Measurements from ENCODE around the gene EIF5B.

EIF5B gene

GRCh38 chr2:99388892-99389291, 51.7 kb downstream of the EIF5B start:
- H3K4me3 ChIP-seq (ENCODE audit: low read depth, low read length), result no peak overlapping the region
- in situ Hi-C loops (cut with HindIII; ENCODE audit: low sequenced_read_pairs), result no loop called here
- no peak for DNase-seq (ENCODE audit: low read depth, low spot score)
- TF ChIP-seq, protein P1, sequence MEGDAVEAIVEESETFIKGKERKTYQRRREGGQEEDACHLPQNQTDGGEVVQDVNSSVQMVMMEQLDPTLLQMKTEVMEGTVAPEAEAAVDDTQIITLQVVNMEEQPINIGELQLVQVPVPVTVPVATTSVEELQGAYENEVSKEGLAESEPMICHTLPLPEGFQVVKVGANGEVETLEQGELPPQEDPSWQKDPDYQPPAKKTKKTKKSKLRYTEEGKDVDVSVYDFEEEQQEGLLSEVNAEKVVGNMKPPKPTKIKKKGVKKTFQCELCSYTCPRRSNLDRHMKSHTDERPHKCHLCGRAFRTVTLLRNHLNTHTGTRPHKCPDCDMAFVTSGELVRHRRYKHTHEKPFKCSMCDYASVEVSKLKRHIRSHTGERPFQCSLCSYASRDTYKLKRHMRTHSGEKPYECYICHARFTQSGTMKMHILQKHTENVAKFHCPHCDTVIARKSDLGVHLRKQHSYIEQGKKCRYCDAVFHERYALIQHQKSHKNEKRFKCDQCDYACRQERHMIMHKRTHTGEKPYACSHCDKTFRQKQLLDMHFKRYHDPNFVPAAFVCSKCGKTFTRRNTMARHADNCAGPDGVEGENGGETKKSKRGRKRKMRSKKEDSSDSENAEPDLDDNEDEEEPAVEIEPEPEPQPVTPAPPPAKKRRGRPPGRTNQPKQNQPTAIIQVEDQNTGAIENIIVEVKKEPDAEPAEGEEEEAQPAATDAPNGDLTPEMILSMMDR (IDR thresholded peaks at IDR 0.05; ENCODE audit: low read depth, low read length), result no peak

DNA sequence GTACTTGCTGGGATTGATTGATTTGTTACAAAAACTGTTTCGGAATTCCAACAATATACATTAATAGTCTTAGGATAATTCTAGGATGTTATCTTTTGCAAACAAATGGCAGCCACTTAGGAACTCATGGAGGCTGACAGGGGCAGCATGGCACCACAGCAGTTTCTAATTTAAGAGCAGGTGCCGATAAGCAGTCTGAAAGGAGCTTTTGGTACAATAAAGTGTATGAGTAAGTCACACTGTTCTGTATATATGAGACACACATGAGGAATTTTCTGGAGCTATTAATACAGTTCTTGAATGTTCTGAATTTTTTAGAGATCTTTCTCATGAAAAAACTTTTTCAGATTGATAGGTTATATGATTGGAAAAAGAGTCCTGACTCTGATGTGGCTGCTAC, 52.2 kb downstream of the EIF5B start:
- in situ Hi-C loops (cut with HindIII; ENCODE audit: low sequenced_read_pairs), result no loop called here
- TF ChIP-seq, protein P1 (IDR thresholded peaks at IDR 0.05; ENCODE audit: low read depth, low read length), result no peak

GRCh38 chr2:99389946-99390345, 52.8 kb downstream of the EIF5B start:
- TF ChIP-seq, protein P1 (IDR thresholded peaks at IDR 0.05; ENCODE audit: low read depth, low read length), result no peak
- H3K4me3 ChIP-seq (ENCODE audit: low read depth, low read length), result no peak overlapping the region
- no peak for DNase-seq (ENCODE audit: low read depth, low spot score)
- in situ Hi-C loops (cut with HindIII; ENCODE audit: low sequenced_read_pairs), result no loop called here

More for the DNA sequence above, 52.2 kb downstream of the EIF5B start:
- H3K4me3 ChIP-seq (ENCODE audit: low read depth, low read length), result no peak overlapping the region
- DNase-seq (ENCODE audit: low read depth, low spot score), result peak; percentile 45

DNA sequence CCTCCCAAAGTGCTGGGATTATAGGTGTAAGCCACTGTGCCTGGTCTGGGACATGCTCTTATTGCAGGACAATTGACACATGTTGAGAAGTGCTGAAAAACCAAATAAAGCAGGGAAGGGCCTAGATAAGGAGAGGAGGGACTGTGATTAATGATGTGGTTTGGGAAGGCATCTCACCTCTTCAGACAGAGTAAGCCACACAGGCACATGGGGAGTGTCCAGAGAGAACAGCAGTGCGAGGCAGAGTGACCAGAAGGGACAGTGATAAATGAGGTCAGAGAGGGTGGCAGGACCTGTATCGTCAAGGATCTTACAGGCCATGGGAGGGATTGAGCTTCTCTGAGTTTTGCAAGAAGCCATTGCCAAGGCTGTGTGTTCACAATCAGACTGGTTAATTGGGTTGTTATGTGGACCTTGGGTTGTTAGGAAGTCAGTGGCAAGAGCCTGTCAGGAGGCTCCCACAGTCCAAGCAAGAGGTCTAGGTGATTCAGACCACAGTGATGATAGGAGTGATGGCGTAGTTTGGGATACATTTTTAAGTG, 58.5 kb downstream of the EIF5B start:
- H3K4me3 ChIP-seq (ENCODE audit: low read depth, low read length), result no peak overlapping the region
- in situ Hi-C loops (cut with HindIII; ENCODE audit: low sequenced_read_pairs), result no loop called here
- TF ChIP-seq, protein P1 (IDR thresholded peaks at IDR 0.05; ENCODE audit: low read depth, low read length), result no peak
- no peak for DNase-seq (ENCODE audit: low read depth, low spot score)

DNA sequence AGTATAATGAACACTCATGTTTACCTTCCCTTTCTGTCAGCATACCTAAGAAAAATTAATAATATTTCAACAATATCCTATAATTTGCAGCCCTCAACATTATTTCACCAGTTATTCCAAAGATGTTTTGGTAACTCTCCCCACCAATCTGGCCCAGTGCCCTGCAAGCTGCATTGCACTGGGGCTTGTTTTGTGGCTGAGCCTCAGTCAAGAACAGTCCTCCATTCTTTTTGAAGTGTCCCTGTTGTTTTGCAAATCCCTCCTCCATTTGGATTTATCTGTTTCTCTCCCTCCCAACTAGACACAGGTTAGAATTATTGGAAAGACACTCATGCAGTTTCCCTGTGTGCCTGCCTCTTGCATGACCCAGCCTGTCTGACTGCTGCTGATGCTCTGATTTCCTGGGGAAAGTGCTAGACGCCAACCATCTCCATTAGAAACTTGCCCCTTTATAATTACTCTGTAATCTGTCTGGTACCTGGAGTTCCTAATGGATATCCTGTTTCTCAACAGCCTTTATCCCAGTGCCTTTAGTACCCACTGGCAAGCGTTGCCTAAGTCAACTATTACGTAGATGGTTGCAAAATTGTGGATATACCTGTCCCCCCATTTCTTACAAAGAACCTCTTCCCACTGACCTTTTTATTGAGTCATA, 60.2 kb downstream of the EIF5B start:
- in situ Hi-C loops (cut with HindIII; ENCODE audit: low sequenced_read_pairs), result no loop called here
- H3K4me3 ChIP-seq (ENCODE audit: low read depth, low read length), result no peak overlapping the region
- DNase-seq (ENCODE audit: low read depth, low spot score), result no peak
- TF ChIP-seq, protein P1 (IDR thresholded peaks at IDR 0.05; ENCODE audit: low read depth, low read length), result no peak

DNA sequence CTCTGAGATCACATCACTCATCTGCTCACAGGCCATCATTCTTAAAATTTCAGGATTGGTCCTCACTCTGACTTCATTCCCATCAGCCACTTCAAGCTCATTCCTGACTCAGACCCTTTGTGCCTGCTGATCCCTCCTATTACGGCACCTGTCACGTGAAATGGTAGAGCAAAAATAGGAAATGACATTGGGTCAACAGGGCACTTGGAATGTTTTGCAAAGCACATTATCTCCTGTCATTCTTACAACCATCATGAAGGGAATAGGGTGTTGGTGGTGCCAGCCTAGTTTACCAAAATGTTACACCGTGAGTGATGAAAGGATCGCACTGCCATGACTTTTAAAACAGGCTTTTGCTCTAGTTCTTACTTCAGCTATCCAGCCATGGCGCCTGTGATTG, 61.1 kb downstream of the EIF5B start:
- TF ChIP-seq, protein P1 (IDR thresholded peaks at IDR 0.05; ENCODE audit: low read depth, low read length), result no peak
- in situ Hi-C loops (cut with HindIII; ENCODE audit: low sequenced_read_pairs), result no loop called here
- DNase-seq (ENCODE audit: low read depth, low spot score), result no peak
- no peak overlapping the region for H3K4me3 ChIP-seq (ENCODE audit: low read depth, low read length)

Measured in astrocyte of the spinal cord (primary cell).